HG02938 (cell line): Measurements from ENCODE around the gene OSBPL10.
"Not testable (repeated sequence)": the region's sequence is repeated elsewhere in the genome, so short reads cannot be mapped to it uniquely, and the experiment has no call there.

Experiments
- ATAC-seq: cut with Tn5 transposase; IDR thresholded peaks from one replicate; pipeline ENCODE4 v1.9.1; 2021; ENCODE audit warnings: mild to moderate bottlenecking, moderate library complexity; ENCODE audit not compliant: unreplicated experiment

Gene OSBPL10

GRCh38 chr3:31783851-31784250 is 197.2 kb downstream of the OSBPL10 start:
- ATAC-seq = not testable (repeated sequence)

- not testable (repeated sequence) for ATAC-seq
Measured at GRCh38 chr3:31782306-31782705, 198.8 kb downstream of the OSBPL10 start.

- ATAC-seq = no peak
Measured at GRCh38 chr3:31779514-31779913, 201.5 kb downstream of the OSBPL10 start.

- no peak for ATAC-seq
Measured at GRCh38 chr3:31777887-31778286, 203.2 kb downstream of the OSBPL10 start.

- ATAC-seq = no peak
Measured at GRCh38 chr3:31777092-31777491, 204.0 kb downstream of the OSBPL10 start.

- ATAC-seq = no peak
Measured at GRCh38 chr3:31776016-31776415, 205.0 kb downstream of the OSBPL10 start.

GRCh38 chr3:31775383-31775782 is 205.7 kb downstream of the OSBPL10 start:
- ATAC-seq = no peak

- no peak for ATAC-seq
Measured at GRCh38 chr3:31772758-31773473, 208.1 kb downstream of the OSBPL10 start.

GRCh38 chr3:31772272-31772671 is 208.8 kb downstream of the OSBPL10 start:
- ATAC-seq = no peak

GRCh38 chr3:31770822-31771326 is 210.2 kb downstream of the OSBPL10 start:
- no peak for ATAC-seq

GRCh38 chr3:31768479-31769125 is 212.5 kb downstream of the OSBPL10 start:
- no peak for ATAC-seq

- no peak for ATAC-seq
Measured at GRCh38 chr3:31767920-31768319, 213.1 kb downstream of the OSBPL10 start.

- ATAC-seq = no peak
Measured at GRCh38 chr3:31766669-31767068, 214.4 kb downstream of the OSBPL10 start.

- ATAC-seq = no peak
Measured at GRCh38 chr3:31765871-31766270, 215.2 kb downstream of the OSBPL10 start.

- ATAC-seq = no peak
Measured at GRCh38 chr3:31763731-31764130, 217.3 kb downstream of the OSBPL10 start.

- ATAC-seq = no peak
Measured at GRCh38 chr3:31762888-31763351, 218.1 kb downstream of the OSBPL10 start.

GRCh38 chr3:31762097-31762764 is 218.8 kb downstream of the OSBPL10 start:
- ATAC-seq = no peak

- no peak for ATAC-seq
Measured at GRCh38 chr3:31760654-31761053, 220.4 kb downstream of the OSBPL10 start.

GRCh38 chr3:31758322-31758965 is 222.6 kb downstream of the OSBPL10 start:
- no peak for ATAC-seq

- no peak for ATAC-seq
Measured at GRCh38 chr3:31755926-31756658, 225.0 kb downstream of the OSBPL10 start.
